ENCODE results near the gene ZNF667. TPM values are rescaled to one million over a fixed set of nuclear protein-coding genes. Genes with fewer than 3 reads are reported as not detected.

The ZNF667 gene
- total and polyA plus RNA-seq, 4 donors: 0.69 to 12.9 (median 2.2) TPM

DNA sequence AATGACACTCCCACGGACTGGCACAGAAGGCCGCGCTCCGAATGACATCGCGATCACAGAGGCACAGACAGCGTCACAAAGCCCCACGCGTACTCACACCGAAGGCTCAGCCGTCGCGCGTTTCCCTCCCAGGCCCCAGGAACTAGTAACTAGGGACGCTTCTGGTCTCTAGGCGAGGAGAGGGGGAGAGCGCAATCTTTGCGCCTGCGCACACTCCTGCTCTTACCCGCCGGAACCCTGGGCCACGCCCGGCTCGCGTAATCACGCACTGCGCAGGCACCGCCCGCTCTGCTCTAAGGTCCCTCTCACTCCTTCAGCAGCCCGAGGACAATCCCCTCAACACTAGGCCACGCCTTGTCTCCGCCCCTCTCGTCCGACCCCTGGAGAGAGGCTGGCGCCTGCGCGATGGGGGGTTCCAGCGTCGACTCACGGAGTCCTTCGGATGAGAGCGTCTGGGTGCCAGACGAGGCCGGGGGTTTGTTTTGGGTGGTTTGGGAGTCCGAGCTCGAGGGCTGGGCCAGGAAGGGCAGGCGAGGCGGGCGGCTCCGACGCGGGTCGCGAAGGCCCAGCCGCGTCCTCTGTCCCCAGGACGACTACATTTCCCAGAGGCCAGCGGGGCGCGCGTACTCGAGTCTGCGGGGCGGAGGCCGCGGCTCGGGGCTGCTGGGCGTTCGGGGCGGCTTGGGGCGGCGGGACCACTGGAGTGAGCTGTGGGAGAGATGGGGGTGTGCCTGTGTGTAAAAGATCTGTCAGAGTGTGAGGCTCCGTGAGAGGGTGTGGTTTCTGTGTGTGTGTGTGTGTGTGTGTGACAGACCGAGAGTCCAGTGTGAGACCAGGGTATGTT, 30.5 kb upstream of the ZNF667 start, which contains the start of gene ZNF471:
TSS of gene ZNF471 (plus strand) at position 410 of the 844 bp plus-strand sequence. CDS start 3,717 bp downstream, outside the sequence.
- peak; percentile 99 for ATAC-seq (ENCODE audit: insufficient read depth, low FRiP score)
- peak within 1 kb of the TSS; percentile 86 to 94 for H3K9ac ChIP-seq (ENCODE audit: insufficient read depth in 1 of 2, low read length in 2 of 2)
- H3K27ac ChIP-seq (ENCODE audit: low read depth in 1 of 2, low read length in 1 of 2): peak within 1 kb of the TSS; percentile 96 to 99
- peaks cover 0 to 12% (median 6%) of the 10 kb centered on the region in 4 donors for H3K36me3 ChIP-seq (ENCODE audit: control insufficient read depth in 4 of 4, insufficient read depth in 4 of 4, low read length in 4 of 4)
- H3K4me3 ChIP-seq: peak within 1 kb of the TSS; percentile 64
- peaks cover 0 to 26% (median 2%) of the 10 kb centered on the region in 4 donors for H3K9me3 ChIP-seq (ENCODE audit: control insufficient read depth in 4 of 4, insufficient read depth in 3 of 4, low read length in 3 of 4)
- TF ChIP-seq, protein P1, sequence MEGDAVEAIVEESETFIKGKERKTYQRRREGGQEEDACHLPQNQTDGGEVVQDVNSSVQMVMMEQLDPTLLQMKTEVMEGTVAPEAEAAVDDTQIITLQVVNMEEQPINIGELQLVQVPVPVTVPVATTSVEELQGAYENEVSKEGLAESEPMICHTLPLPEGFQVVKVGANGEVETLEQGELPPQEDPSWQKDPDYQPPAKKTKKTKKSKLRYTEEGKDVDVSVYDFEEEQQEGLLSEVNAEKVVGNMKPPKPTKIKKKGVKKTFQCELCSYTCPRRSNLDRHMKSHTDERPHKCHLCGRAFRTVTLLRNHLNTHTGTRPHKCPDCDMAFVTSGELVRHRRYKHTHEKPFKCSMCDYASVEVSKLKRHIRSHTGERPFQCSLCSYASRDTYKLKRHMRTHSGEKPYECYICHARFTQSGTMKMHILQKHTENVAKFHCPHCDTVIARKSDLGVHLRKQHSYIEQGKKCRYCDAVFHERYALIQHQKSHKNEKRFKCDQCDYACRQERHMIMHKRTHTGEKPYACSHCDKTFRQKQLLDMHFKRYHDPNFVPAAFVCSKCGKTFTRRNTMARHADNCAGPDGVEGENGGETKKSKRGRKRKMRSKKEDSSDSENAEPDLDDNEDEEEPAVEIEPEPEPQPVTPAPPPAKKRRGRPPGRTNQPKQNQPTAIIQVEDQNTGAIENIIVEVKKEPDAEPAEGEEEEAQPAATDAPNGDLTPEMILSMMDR (IDR thresholded peaks at IDR 0.05; ENCODE audit: control extremely low read depth, extremely low read depth): no peak
- H3K27me3 ChIP-seq (ENCODE audit: control insufficient read depth in 3 of 3, insufficient read depth in 3 of 3, low read length in 2 of 3): no peaks in the 10 kb centered on the region
- WGBS, 2 donors: 0 to 3% methylated on average over 72 to 74 of the region's 74 CpGs
- peak; percentile 99 to 100 (median 99) for DNase-seq
- peaks cover 0 to 10% (median 7%) of the 10 kb centered on the region in 5 donors for H3K4me1 ChIP-seq (ENCODE audit: control insufficient read depth in 5 of 5, insufficient read depth in 5 of 5, low read length in 5 of 5)

DNA sequence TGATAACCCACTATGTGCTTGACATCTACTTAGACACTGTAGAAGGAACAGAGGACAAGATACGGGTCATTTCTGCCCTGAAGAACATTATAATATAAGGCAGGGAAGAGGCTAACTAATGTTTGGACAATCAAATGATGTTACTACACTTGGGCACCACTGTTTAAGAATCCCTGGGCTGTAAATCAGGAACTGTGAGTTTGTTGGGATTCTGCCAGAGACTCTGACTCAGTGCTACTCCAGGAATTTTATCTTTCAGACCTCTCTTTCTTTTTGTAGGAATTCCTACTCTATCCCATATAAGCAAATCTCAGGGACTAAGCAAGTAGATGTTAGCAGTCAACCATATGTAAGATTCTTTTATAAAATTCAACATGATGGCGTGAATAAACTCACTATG, 27.4 kb upstream of the ZNF667 start:
- Histone ChIP-seq H3K4me3 (no peak overlapping the region), H3K27ac (ENCODE audit: low read depth in 1 of 2, low read length in 1 of 2) (no peak overlapping the region), H3K9me3 (ENCODE audit: control insufficient read depth in 4 of 4, insufficient read depth in 3 of 4, low read length in 3 of 4) (peaks cover 0 to 28% (median 0%) of the 10 kb centered on the region in 4 donors), H3K27me3 (ENCODE audit: control insufficient read depth in 3 of 3, insufficient read depth in 3 of 3, low read length in 2 of 3) (no peaks in the 10 kb centered on the region), H3K36me3 (ENCODE audit: control insufficient read depth in 4 of 4, insufficient read depth in 4 of 4, low read length in 4 of 4) (peaks cover 0 to 2% (median 0%) of the 10 kb centered on the region in 4 donors), H3K9ac (ENCODE audit: insufficient read depth in 1 of 2, low read length in 2 of 2) (no peak overlapping the region), H3K4me1 (ENCODE audit: control insufficient read depth in 5 of 5, insufficient read depth in 5 of 5, low read length in 5 of 5) (peaks cover 0 to 10% (median 7%) of the 10 kb centered on the region in 5 donors)
- TF ChIP-seq, protein P1 (IDR thresholded peaks at IDR 0.05; ENCODE audit: control extremely low read depth, extremely low read depth): no peak
- WGBS, 2 donors: 95 to 97% methylated on average over 2 of the region's 2 CpGs
- no peak for DNase-seq
- ATAC-seq (ENCODE audit: insufficient read depth, low FRiP score): no peak

DNA sequence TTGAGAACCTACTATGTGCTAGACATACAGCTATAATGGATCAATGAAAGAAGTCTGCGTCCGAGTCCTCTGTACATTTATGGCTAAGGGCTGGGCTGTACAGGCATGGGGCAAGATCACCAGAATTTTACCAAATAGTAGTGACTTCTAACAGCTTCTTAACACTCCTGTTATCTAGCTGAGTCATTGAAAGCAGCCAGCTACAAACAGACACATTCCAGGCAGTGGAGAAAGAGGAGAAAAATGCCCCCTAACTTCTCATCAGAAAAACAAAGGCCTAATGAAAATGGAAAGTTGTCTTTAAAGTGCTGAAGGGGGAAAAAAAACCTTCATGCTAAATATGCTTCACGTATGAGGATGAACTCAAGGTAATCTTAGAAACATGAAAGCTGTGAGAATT, 14.3 kb upstream of the ZNF667 start:
- ATAC-seq (ENCODE audit: insufficient read depth, low FRiP score): no peak
- H3K4me1 ChIP-seq (ENCODE audit: control insufficient read depth in 5 of 5, insufficient read depth in 5 of 5, low read length in 5 of 5): peaks cover 0 to 15% (median 0%) of the 10 kb centered on the region in 5 donors
- H3K9me3 ChIP-seq (ENCODE audit: control insufficient read depth in 4 of 4, insufficient read depth in 3 of 4, low read length in 3 of 4): peaks cover 0 to 33% (median 16%) of the 10 kb centered on the region in 4 donors
- peaks cover 3 to 17% (median 15%) of the 10 kb centered on the region in 4 donors for H3K36me3 ChIP-seq (ENCODE audit: control insufficient read depth in 4 of 4, insufficient read depth in 4 of 4, low read length in 4 of 4)
- TF ChIP-seq, protein P1 (IDR thresholded peaks at IDR 0.05; ENCODE audit: control extremely low read depth, extremely low read depth): no peak
- WGBS, 2 donors: 87 to 91% methylated on average over 3 of the region's 3 CpGs
- H3K4me3 ChIP-seq: no peak overlapping the region
- H3K9ac ChIP-seq (ENCODE audit: insufficient read depth in 1 of 2, low read length in 2 of 2): no peak overlapping the region
- no peaks in the 10 kb centered on the region for H3K27me3 ChIP-seq (ENCODE audit: control insufficient read depth in 3 of 3, insufficient read depth in 3 of 3, low read length in 2 of 3)
- DNase-seq: no peak
- H3K27ac ChIP-seq (ENCODE audit: low read depth in 1 of 2, low read length in 1 of 2): no peak overlapping the region
